ENCODE measurements around the gene LYL1. TPM values are rescaled to one million over a fixed set of nuclear protein-coding genes. Genes with fewer than 3 reads are reported as not detected.

LYL1 gene
- total RNA-seq, 1 donor = 0.36 TPM

DNA sequence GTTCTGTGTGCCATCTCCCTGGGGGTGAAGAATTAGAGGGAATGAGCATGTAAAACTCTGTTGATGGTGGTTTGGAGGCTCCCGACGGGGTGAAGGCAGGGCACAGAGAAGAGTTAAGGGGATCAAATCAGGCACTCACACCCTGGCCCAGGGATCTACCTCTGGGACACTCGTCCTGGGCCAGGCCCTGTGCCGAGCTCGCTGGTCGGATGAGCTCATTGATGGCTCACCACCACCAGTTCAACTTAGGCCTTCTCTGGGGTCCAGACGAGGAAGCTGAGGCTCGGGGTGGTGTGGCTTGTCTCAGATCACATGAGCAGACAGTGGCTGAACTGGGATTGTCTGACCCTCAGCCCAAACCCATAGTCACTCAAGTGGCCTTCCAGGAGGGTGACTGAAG lies 17.0 kb upstream of the LYL1 start:
- TF ChIP-seq, protein P1, sequence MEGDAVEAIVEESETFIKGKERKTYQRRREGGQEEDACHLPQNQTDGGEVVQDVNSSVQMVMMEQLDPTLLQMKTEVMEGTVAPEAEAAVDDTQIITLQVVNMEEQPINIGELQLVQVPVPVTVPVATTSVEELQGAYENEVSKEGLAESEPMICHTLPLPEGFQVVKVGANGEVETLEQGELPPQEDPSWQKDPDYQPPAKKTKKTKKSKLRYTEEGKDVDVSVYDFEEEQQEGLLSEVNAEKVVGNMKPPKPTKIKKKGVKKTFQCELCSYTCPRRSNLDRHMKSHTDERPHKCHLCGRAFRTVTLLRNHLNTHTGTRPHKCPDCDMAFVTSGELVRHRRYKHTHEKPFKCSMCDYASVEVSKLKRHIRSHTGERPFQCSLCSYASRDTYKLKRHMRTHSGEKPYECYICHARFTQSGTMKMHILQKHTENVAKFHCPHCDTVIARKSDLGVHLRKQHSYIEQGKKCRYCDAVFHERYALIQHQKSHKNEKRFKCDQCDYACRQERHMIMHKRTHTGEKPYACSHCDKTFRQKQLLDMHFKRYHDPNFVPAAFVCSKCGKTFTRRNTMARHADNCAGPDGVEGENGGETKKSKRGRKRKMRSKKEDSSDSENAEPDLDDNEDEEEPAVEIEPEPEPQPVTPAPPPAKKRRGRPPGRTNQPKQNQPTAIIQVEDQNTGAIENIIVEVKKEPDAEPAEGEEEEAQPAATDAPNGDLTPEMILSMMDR (IDR thresholded peaks at IDR 0.05; ENCODE audit: extremely low read depth, low read depth, low read length) = no peak

DNA sequence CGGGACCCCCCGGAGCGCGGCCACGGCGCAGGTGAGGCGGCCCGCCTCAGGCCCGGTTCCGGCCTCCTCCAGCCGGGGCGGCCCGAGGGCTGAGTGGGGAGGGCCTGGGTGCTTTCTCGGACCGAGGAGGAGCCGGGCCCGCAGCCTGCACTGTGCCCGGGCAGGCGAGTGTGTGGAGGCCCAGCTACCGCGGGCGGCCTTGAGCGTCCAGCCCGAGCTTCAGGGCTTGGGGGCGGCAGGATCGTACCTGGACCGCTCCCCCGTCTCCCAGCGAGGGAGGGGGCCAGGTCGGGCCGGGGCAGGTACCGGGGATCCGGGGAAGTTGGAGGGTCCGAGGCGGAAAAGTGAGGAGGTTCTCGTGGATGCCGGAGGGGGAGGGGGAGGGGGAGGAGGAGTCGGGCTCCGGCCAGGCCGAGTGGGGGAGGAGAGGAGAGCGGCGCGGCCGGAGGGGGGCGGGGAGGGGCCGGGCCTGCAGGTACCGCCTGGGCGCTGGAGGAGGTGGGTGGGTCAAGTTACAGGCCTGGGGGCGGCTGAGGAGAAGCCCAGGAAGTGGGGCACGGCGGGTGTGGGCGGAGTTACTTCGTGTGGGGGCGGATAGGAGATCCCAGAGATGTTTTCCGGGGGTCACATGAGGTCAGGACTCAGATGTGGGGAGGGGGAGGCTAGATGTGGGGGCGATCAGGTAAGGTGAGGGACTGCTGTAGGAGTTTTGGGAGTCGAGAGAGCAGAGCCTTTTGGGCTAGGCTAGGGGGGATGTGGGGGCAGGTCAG lies 16.0 kb upstream of the LYL1 start:
- Histone ChIP-seq H3K79me2 (ENCODE audit: insufficient read depth, low read length) (peaks cover 70% of the 10 kb centered on the region), H3K4me2 (ENCODE audit: insufficient read depth, low read length) (peak overlapping the region; percentile 94), H3K27ac (ENCODE audit: low read depth, low read length) (peak overlapping the region; percentile 96), H3K36me3 (ENCODE audit: insufficient read depth, low read length) (peaks cover 13% of the 10 kb centered on the region), H2AFZ (ENCODE audit: low read length) (no peak overlapping the region), H3K4me1 (ENCODE audit: insufficient read depth, low read length) (peaks cover 51% of the 10 kb centered on the region), H4K20me1 (ENCODE audit: insufficient read depth, low read length) (peaks cover 42% of the 10 kb centered on the region), H3K4me3 (ENCODE audit: insufficient read depth, low read length) (peak overlapping the region; percentile 86), H3K9me3 (ENCODE audit: low read depth, low read length) (no peaks in the 10 kb centered on the region), H3K27me3 (ENCODE audit: insufficient read depth, low read length) (no peaks in the 10 kb centered on the region)
- TF ChIP-seq, protein P1 (IDR thresholded peaks at IDR 0.05; ENCODE audit: extremely low read depth, low read depth, low read length) = no peak
- DNase-seq (ENCODE audit: insufficient read length, low spot score, missing footprints) = peak; percentile 92

More for the DNA sequence above, 17.0 kb upstream of the LYL1 start:
- peaks cover 80% of the 10 kb centered on the region for H3K79me2 ChIP-seq (ENCODE audit: insufficient read depth, low read length)
- peaks cover 16% of the 10 kb centered on the region for H3K36me3 ChIP-seq (ENCODE audit: insufficient read depth, low read length)
- H3K4me1 ChIP-seq (ENCODE audit: insufficient read depth, low read length) = peaks cover 51% of the 10 kb centered on the region
- H3K4me3 ChIP-seq (ENCODE audit: insufficient read depth, low read length) = peak overlapping the region; percentile 86
- peak overlapping the region; percentile 94 for H3K4me2 ChIP-seq (ENCODE audit: insufficient read depth, low read length)
- peaks cover 45% of the 10 kb centered on the region for H4K20me1 ChIP-seq (ENCODE audit: insufficient read depth, low read length)
- H2AFZ ChIP-seq (ENCODE audit: low read length) = no peak overlapping the region
- DNase-seq (ENCODE audit: insufficient read length, low spot score, missing footprints) = peak; percentile 95
- no peaks in the 10 kb centered on the region for H3K9me3 ChIP-seq (ENCODE audit: low read depth, low read length)
- H3K27ac ChIP-seq (ENCODE audit: low read depth, low read length) = peak overlapping the region; percentile 96
- no peaks in the 10 kb centered on the region for H3K27me3 ChIP-seq (ENCODE audit: insufficient read depth, low read length)

DNA sequence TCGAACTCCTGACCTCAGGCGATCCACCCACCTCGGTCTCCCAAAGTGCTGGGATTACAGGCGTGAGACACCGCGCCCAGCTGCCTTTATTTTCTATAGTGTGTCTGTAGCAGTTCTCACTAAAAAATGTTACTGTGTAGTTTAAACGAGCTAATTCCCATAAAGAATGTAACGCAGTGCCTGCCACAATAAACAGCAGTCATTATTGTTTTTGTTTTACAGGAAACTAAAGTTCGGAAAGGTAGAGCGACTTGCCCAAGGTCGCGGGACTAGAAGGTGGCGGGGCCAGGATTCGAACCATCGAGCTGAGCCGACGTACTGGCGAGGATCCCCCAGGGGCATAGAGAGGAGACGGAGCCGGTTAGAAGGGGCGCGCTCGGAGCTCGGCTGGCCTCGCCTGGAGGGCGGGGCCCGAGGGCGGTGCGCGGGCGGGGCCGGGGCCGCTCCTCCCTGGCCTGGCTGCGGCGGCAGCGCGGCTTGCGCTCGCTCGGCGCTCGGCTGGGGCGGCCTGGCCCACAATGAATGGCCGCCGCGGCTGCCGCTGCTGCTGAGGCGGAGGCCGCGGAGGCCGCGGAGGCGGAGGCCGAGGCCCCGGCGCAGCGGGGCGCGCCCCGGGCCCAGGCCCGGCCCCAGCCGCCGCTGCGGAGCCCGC lies 15.2 kb upstream of the LYL1 start, which contains the start of gene NACC1:
NACC1 (plus strand) TSS at position 493 of the 652 bp plus-strand sequence. CDS start 16,944 bp downstream, outside the sequence.
- H4K20me1 ChIP-seq (ENCODE audit: insufficient read depth, low read length) = peaks cover 35% of the 10 kb centered on the region
- peaks cover 18% of the 10 kb centered on the region for H3K36me3 ChIP-seq (ENCODE audit: insufficient read depth, low read length)
- peaks cover 63% of the 10 kb centered on the region for H3K79me2 ChIP-seq (ENCODE audit: insufficient read depth, low read length)
- DNase-seq (ENCODE audit: insufficient read length, low spot score, missing footprints) = peak; percentile 99
- TF ChIP-seq, protein P1 (IDR thresholded peaks at IDR 0.05; ENCODE audit: extremely low read depth, low read depth, low read length) = no peak
- peak within 1 kb of the TSS; percentile 99 for H3K4me3 ChIP-seq (ENCODE audit: insufficient read depth, low read length)
- H2AFZ ChIP-seq (ENCODE audit: low read length) = peak within 1 kb of the TSS; percentile 85
- peaks cover 51% of the 10 kb centered on the region for H3K4me1 ChIP-seq (ENCODE audit: insufficient read depth, low read length)
- H3K27me3 ChIP-seq (ENCODE audit: insufficient read depth, low read length) = no peaks in the 10 kb centered on the region
- H3K4me2 ChIP-seq (ENCODE audit: insufficient read depth, low read length) = peak within 1 kb of the TSS; percentile 94
- H3K27ac ChIP-seq (ENCODE audit: low read depth, low read length) = peak within 1 kb of the TSS; percentile 96
- no peaks in the 10 kb centered on the region for H3K9me3 ChIP-seq (ENCODE audit: low read depth, low read length)
